Heart left ventricle (tissue), 13 donors: ENCODE results near the gene STRA6.

Source experiments
- CTCF ChIP-seq, 12 donors: fragments of 200-600 bp; sonication (generic) in 4 of 12; IDR thresholded peaks; one replicate each; pipeline versions ENCODE4 v1.5.0 to v1.8.0; 2018 to 2022; ENCODE audit warnings: antibody characterized with exemption in 12 of 12, mild to moderate bottlenecking in 5 of 12
- POLR2A ChIP-seq, 2 donors: fragments of 450-650 bp; IDR thresholded peaks; one replicate each; pipeline ENCODE4 v1.6.1; 2017; ENCODE audit warnings: antibody characterized with exemption in 2 of 2, mild to moderate bottlenecking in 2 of 2, moderate library complexity in 2 of 2
- donor health status: ischemic (EF 13 %, LVEDD 7.1; RV severe dilation, severe dysfunction).
- donor health status: DM: no; HTN: yes; CAD: no.
- donor health status: DM: no; HTN: no; CAD: no.
- donor health status: ischemic (EF 25% LVEDD 6.9; RV normal size, moderate dysfunction).
- donor health status: ischemic (EF 25% LVEDD 5.7; RV mildly dilated, moderate dysfunction).
- donor health status: ischemic (EF 35%, LVEDD 5.7; RV mildly dilated, moderate dysfunction).
- donor health status: nonischemic (EF 11% LVEDD 7.7; RV severe dilation, severe dysfunction).
- donor health status: DM: yes; HTN: yes; CAD: no.
- donor health status: PGD.
- donor health status: ischemic (EF 29% LVEDD 5.4; RV normal size, mild dysfunction).
- donor health status: nonischemic (EF 23%, LVEDD 6.1; RV moderate dilation, normal function).

- TF ChIP-seq POLR2A (IDR thresholded peaks at IDR 0.05) (no peak), CTCF (IDR thresholded peaks at IDR 0.05) (no peak)
Observed at GRCh38 chr15:74165461-74165860, 37.1 kb downstream of the STRA6 start.
